Nephron (organoid): Measurements from ENCODE around the gene SLC5A1.

Experiments
- H3K27ac Mint-ChIP-seq, 3 experiments: 2 replicates each; pipeline ENCODE4 v1.8.0; 2020; ENCODE audit warnings: mixed read lengths in 3 of 3, mild to moderate bottlenecking in 2 of 3, moderate library complexity in 1 of 3
- H3K27me3 Mint-ChIP-seq: 2 replicates; pipeline ENCODE4 v1.8.0; 2021; ENCODE audit warnings: low read depth, mild to moderate bottlenecking, moderate library complexity, mixed read lengths
- H3K36me3 Mint-ChIP-seq: 2 replicates; pipeline ENCODE4 v1.8.0; 2020; ENCODE audit warnings: low read depth, mixed read lengths
- H3K4me1 Mint-ChIP-seq: 2 replicates; pipeline ENCODE4 v1.8.0; 2020; ENCODE audit warnings: mixed read lengths
- H3K4me3 Mint-ChIP-seq, 3 experiments: 2 replicates each; pipeline ENCODE4 v1.8.0; 2020; ENCODE audit warnings: mild to moderate bottlenecking in 3 of 3, mixed read lengths in 3 of 3, moderate library complexity in 2 of 3
- H3K9me3 Mint-ChIP-seq: 2 replicates; pipeline ENCODE4 v1.8.0; 2020; ENCODE audit warnings: mixed read lengths
- TF ChIP-seq, protein P1 (sequence below), 3 experiments: fragments of 200-600 bp; sonication (generic); IDR thresholded peaks; one replicate each; pipeline ENCODE4 v1.5.0; 2021; ENCODE audit warnings: antibody characterized with exemption in 3 of 3; ENCODE audit not compliant: unreplicated experiment in 3 of 3

Gene SLC5A1

GRCh38 chr22:32097881-32098499, 54.9 kb downstream of the SLC5A1 start:
- TF ChIP-seq, protein P1, sequence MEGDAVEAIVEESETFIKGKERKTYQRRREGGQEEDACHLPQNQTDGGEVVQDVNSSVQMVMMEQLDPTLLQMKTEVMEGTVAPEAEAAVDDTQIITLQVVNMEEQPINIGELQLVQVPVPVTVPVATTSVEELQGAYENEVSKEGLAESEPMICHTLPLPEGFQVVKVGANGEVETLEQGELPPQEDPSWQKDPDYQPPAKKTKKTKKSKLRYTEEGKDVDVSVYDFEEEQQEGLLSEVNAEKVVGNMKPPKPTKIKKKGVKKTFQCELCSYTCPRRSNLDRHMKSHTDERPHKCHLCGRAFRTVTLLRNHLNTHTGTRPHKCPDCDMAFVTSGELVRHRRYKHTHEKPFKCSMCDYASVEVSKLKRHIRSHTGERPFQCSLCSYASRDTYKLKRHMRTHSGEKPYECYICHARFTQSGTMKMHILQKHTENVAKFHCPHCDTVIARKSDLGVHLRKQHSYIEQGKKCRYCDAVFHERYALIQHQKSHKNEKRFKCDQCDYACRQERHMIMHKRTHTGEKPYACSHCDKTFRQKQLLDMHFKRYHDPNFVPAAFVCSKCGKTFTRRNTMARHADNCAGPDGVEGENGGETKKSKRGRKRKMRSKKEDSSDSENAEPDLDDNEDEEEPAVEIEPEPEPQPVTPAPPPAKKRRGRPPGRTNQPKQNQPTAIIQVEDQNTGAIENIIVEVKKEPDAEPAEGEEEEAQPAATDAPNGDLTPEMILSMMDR (IDR thresholded peaks at IDR 0.05; ENCODE audit: unreplicated experiment in 3 of 3), result no peak
- Mint-ChIP-seq H3K27me3 (peaks cover 37% of the 10 kb centered on the region), H3K4me3 (no peak overlapping the region), H3K36me3 (no peaks in the 10 kb centered on the region), H3K27ac (no peak overlapping the region), H3K4me1 (no peaks in the 10 kb centered on the region), H3K9me3 (no peaks in the 10 kb centered on the region)

- H3K4me3 Mint-ChIP-seq, result no peak overlapping the region
- H3K27me3 Mint-ChIP-seq, result peaks cover 25% of the 10 kb centered on the region
- no peaks in the 10 kb centered on the region for H3K4me1 Mint-ChIP-seq
- H3K27ac Mint-ChIP-seq, result no peak overlapping the region
- H3K9me3 Mint-ChIP-seq, result no peaks in the 10 kb centered on the region
- TF ChIP-seq, protein P1 (IDR thresholded peaks at IDR 0.05; ENCODE audit: unreplicated experiment in 3 of 3), result no peak
- no peaks in the 10 kb centered on the region for H3K36me3 Mint-ChIP-seq
Observed at GRCh38 chr22:32100711-32101110, 57.6 kb downstream of the SLC5A1 start.

DNA sequence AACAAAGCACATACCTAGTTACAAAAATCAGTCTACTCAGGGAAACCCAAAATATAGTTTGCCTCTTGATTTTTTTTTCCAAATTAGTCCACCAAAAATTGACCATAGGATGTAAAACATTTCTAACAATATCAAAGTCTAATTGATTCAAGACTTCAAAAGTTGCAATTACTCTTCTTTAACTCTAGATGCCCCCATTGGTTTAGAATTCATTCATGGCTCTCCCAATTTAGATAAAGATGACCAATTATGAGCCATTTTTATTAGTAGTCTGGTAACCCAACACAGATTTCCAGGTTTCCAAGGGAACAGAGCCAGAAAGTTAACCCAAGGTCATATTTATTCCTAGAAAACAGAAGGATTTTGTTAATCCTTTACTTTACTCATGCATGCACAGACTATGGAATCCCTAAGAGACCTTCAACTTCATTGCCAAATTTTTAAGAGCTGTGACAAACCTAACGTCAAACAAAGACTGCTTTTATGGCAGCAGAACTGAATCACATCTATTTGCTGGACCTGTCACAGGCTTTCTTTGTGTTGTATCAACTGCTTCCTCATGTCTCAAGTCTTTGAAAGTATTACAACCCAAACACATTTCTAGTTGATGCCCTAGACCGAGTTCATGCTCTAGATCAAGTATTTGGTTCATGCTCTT, 60.7 kb downstream of the SLC5A1 start:
- H3K27ac Mint-ChIP-seq, result no peak overlapping the region
- no peaks in the 10 kb centered on the region for H3K9me3 Mint-ChIP-seq
- no peaks in the 10 kb centered on the region for H3K4me1 Mint-ChIP-seq
- H3K27me3 Mint-ChIP-seq, result peaks cover 12% of the 10 kb centered on the region
- TF ChIP-seq, protein P1 (IDR thresholded peaks at IDR 0.05; ENCODE audit: unreplicated experiment in 3 of 3), result peak; percentile 43 to 51 (median 45)
- H3K36me3 Mint-ChIP-seq, result no peaks in the 10 kb centered on the region
- no peak overlapping the region for H3K4me3 Mint-ChIP-seq

GRCh38 chr22:32106930-32107329, 63.9 kb downstream of the SLC5A1 start:
- Mint-ChIP-seq H3K27me3 (peaks cover 21% of the 10 kb centered on the region), H3K9me3 (no peaks in the 10 kb centered on the region), H3K36me3 (no peaks in the 10 kb centered on the region), H3K27ac (no peak overlapping the region), H3K4me3 (no peak overlapping the region), H3K4me1 (no peaks in the 10 kb centered on the region)
- TF ChIP-seq, protein P1 (IDR thresholded peaks at IDR 0.05; ENCODE audit: unreplicated experiment in 3 of 3), result no peak

- no peaks in the 10 kb centered on the region for H3K9me3 Mint-ChIP-seq
- TF ChIP-seq, protein P1 (IDR thresholded peaks at IDR 0.05; ENCODE audit: unreplicated experiment in 3 of 3), result no peak
- no peak overlapping the region for H3K27ac Mint-ChIP-seq
- H3K36me3 Mint-ChIP-seq, result no peaks in the 10 kb centered on the region
- H3K4me3 Mint-ChIP-seq, result no peak overlapping the region
- H3K27me3 Mint-ChIP-seq, result peaks cover 31% of the 10 kb centered on the region
- H3K4me1 Mint-ChIP-seq, result no peaks in the 10 kb centered on the region
Observed at GRCh38 chr22:32112380-32112779, 69.3 kb downstream of the SLC5A1 start.
